Activated naive CD8-positive, alpha-beta T cell (primary cell): ENCODE results near the gene SLC13A5.
A peak's percentile ranks its signal among the peaks of the same experiment; 100 is the strongest.

ENCODE experiments used
- H3K27ac Mint-ChIP-seq: one replicate; pipeline ENCODE4 v1.8.0; 2021; ENCODE audit warnings: mixed read lengths
- H3K27me3 Mint-ChIP-seq: one replicate; pipeline ENCODE4 v1.8.0; 2021; ENCODE audit warnings: mixed read lengths
- H3K36me3 Mint-ChIP-seq: one replicate; pipeline ENCODE4 v1.8.0; 2021; ENCODE audit warnings: mixed read lengths
- H3K4me1 Mint-ChIP-seq: one replicate; pipeline ENCODE4 v1.8.0; 2021; ENCODE audit warnings: low read depth, mixed read lengths
- H3K4me3 Mint-ChIP-seq: one replicate; pipeline ENCODE4 v1.8.0; 2021; ENCODE audit warnings: mild to moderate bottlenecking, mixed read lengths
- H3K9me3 Mint-ChIP-seq: one replicate; pipeline ENCODE4 v1.8.0; 2021; ENCODE audit warnings: low read depth, mixed read lengths

The SLC13A5 gene

DNA sequence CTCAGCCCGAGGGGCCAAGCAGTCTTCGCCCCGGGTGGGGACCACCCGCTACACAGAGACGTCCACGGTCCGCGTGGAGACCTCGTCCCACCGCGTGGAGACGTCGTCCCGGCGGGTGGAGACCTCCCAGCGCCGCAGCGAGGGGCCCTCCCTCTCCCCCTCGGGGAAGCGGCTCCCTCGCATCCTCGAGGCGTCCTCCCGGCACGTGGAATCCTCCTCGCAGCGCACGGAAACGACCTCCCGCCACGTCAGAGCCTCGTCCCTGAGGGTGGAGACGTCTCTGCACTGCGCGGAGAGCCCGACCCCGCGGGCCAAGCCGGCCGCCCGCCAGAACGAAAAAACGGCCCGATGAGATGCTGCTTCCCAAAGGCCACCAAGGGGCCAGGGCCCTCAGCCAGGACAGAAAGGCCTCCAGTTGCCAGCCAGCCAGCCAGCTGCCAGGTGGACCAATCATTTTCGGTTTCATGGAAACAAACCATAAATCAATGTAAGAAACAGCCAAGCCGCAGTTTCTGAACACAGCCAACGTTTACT lies 61.2 kb downstream of the SLC13A5 start:
- H3K4me3 Mint-ChIP-seq: peak overlapping the region; percentile 72
- no peaks in the 10 kb centered on the region for H3K27me3 Mint-ChIP-seq
- H3K9me3 Mint-ChIP-seq: no peaks in the 10 kb centered on the region
- peaks cover 3% of the 10 kb centered on the region for H3K36me3 Mint-ChIP-seq
- no peak overlapping the region for H3K27ac Mint-ChIP-seq
- H3K4me1 Mint-ChIP-seq: peaks cover 60% of the 10 kb centered on the region

DNA sequence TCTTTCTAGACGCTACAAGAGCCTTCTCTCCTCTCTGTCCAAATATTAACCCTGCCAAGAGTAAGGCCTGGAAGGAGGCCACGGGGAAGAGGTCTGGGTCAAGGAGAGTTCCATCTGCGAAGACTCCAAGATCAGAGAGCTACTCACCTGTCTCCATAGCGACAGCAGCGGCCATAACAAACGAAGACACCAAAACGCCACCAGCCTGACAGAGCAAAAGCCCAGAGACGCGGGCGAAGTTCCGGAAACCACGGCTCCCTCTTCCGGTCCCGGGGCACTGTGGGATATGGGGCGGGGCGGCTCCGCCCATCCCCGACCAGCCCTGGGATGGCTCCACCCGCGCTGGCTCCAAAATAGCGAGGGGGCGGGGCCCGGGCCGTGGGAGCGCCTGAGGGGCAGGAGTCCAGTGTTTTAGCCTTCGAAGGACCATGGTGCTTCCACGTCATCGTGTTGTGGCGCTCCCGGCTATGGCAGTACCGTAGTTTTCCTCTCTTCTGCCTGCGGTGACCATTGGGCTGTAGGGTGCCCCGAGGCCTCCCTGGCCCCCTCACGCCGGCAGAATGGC lies 61.7 kb downstream of the SLC13A5 start, which contains the start of the genes C17orf100 and MED31:
C17orf100 (plus strand) TSS at position 409 of the 565 bp plus-strand sequence; CDS start at position 561, 152 bp downstream.
MED31 (minus strand) TSS at position 252 of the 565 bp plus-strand sequence; CDS start at position 175, 77 bp downstream.
- no peaks in the 10 kb centered on the region for H3K9me3 Mint-ChIP-seq
- peak within 1 kb of the TSS; percentile 100 for H3K4me3 Mint-ChIP-seq
- H3K27ac Mint-ChIP-seq: peak within 1 kb of the TSS; percentile 98
- H3K36me3 Mint-ChIP-seq: peaks cover 3% of the 10 kb centered on the region
- no peaks in the 10 kb centered on the region for H3K27me3 Mint-ChIP-seq
- peaks cover 63% of the 10 kb centered on the region for H3K4me1 Mint-ChIP-seq

DNA sequence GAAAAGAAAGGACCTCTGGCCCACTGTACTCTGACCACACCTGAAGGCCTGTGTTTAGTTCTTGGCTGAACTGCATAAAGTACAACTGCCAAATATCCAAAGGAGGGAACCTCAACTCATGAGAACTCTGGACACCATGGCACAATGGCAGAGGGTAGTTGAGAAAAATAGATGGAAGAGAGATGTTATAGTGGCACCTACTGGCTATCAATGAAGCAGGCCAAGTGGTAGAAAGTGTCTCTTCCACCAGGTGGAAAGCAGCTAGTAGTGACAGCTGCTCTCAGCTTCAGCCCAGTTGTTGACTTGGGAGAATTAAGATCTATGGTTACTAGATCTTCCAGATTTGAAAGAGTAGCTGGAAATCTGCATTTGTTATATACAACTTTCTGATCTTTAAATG lies 65.0 kb downstream of the SLC13A5 start:
- Mint-ChIP-seq H3K4me1 (peaks cover 71% of the 10 kb centered on the region), H3K4me3 (peak overlapping the region; percentile 9), H3K36me3 (peaks cover 5% of the 10 kb centered on the region), H3K27ac (peak overlapping the region; percentile 54), H3K9me3 (no peaks in the 10 kb centered on the region), H3K27me3 (no peaks in the 10 kb centered on the region)

DNA sequence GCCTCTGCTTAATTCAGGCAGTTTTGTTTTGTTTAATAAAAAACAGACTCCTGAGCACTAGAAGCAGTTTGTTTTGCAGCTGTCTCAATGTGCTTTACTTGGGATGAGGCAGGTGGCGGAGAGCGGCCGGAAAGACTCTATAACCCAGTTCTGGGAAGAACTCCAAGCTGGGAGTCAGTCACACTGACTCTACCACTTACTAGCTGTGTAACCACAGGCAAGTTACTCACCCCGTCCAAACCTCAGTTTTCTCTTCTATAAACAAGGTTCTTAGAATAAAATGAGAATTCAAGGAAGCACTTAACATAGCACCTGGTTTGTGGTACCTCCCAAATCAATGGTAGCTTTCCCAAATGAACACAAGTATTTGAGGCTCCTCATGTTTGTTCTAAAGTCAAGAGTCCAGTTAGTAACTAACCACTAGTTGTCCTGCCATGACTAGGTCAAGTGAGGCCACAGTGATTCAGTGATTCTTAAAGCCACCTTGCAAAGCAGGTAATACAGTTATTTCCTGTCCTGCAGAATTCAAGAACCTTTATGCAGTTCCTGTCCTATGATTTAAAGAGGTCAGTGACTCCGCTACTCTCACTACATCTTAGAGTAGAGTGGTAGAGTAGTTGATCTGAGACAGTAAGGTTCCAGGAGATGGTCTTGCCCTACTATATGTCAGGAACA lies 69.6 kb downstream of the SLC13A5 start:
- no peaks in the 10 kb centered on the region for H3K9me3 Mint-ChIP-seq
- no peaks in the 10 kb centered on the region for H3K27me3 Mint-ChIP-seq
- peak overlapping the region; percentile 20 for H3K4me3 Mint-ChIP-seq
- H3K36me3 Mint-ChIP-seq: peaks cover 8% of the 10 kb centered on the region
- H3K27ac Mint-ChIP-seq: peak overlapping the region; percentile 75
- H3K4me1 Mint-ChIP-seq: peaks cover 67% of the 10 kb centered on the region

DNA sequence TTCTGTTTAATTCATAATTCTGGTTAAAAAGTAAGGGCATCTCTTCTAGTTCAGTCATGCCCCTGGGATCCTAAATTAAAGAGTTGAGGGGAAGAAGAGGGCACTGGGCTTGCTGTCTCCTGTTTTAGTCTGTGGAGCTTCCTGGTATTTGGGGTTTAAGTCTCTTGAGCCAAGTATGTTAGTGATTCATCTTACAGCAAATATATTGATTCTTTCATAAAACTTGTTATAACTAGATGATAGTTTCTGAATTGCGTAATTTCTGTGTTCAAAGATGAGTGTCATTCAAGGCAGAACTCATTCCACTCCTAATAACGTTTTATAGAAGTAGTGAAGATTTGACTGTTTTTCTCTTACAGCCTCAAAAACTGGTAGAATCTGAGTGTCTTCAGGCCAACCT lies 70.6 kb downstream of the SLC13A5 start:
- Mint-ChIP-seq H3K4me3 (peak overlapping the region; percentile 97), H3K4me1 (peaks cover 64% of the 10 kb centered on the region), H3K27me3 (no peaks in the 10 kb centered on the region), H3K27ac (peak overlapping the region; percentile 75), H3K9me3 (no peaks in the 10 kb centered on the region), H3K36me3 (peaks cover 8% of the 10 kb centered on the region)

DNA sequence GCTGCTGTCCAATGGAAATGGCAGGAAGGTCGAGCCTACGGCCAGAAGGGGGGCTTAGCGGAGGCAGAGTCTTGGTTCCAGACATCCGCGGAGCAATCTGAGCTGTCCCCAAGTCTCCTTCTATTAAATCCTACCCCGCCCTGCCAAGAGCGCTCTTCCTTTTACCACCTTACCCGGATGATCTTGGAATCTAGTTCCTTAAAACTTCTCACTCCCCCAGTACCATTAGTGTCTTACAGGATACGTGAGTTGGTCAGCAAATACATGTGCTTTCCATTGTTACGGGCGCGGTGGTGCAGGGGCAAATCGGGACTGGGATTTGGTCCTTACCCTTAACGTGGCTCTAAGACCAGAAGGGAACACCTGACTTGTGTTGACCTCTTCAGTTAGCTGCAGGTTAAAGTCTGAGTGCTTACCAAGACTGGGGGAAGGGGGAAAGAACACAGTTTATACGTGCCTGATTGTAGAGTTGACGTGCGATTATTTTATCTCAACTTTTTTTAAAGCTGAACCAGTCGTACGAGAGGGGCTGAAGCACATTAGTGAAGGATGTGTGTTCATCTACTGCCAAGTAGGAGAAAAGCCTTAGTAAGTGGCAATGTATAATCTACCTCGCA lies 71.8 kb downstream of the SLC13A5 start:
- peak overlapping the region; percentile 97 for H3K4me3 Mint-ChIP-seq
- peaks cover 8% of the 10 kb centered on the region for H3K36me3 Mint-ChIP-seq
- H3K27me3 Mint-ChIP-seq: no peaks in the 10 kb centered on the region
- H3K27ac Mint-ChIP-seq: peak overlapping the region; percentile 97
- H3K9me3 Mint-ChIP-seq: no peaks in the 10 kb centered on the region
- H3K4me1 Mint-ChIP-seq: peaks cover 56% of the 10 kb centered on the region

DNA sequence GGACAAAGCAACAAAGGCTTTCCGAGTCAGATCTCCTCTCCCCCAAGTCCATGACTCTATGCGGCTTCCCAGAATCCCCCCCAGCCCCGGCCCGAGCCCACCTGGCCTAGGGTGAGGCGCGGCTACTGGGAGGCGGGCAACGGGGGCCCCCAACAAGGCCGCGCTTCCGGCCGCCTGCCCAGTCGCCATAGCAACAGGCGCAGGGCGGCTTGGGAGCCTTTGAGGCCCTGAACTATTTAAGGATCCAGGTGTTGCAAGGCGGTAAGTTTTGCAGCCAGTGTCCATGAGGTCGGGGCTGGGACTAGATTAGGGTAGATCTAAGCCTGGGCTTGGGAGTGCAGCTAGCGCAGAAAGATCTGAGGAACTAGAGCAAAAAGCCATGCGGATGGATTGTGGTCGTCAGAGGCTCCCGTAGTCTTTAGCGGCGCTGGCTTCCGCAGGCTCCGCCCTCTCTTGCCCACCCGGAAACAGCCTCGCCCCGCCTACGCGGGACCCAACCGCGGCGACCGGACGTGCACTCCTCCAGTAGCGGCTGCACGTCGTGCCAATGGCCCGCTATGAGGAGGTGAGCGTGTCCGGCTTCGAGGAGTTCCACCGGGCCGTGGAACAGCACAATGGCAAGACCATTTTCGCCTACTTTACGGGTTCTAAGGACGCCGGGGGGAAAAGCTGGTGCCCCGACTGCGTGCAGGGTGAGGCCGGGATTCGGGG lies 72.5 kb downstream of the SLC13A5 start, which contains the start of the genes KIAA0753 and TXNDC17:
KIAA0753 (minus strand) TSS at position 176 of the 711 bp plus-strand sequence. CDS start 5,608 bp downstream, outside the sequence.
TXNDC17 (plus strand) TSS at position 525 of the 711 bp plus-strand sequence; CDS start at position 548, 23 bp downstream.
- peaks cover 8% of the 10 kb centered on the region for H3K36me3 Mint-ChIP-seq
- peak within 1 kb of the TSS; percentile 97 for H3K27ac Mint-ChIP-seq
- H3K4me3 Mint-ChIP-seq: peak within 1 kb of the TSS; percentile 97
- peaks cover 53% of the 10 kb centered on the region for H3K4me1 Mint-ChIP-seq
- H3K27me3 Mint-ChIP-seq: no peaks in the 10 kb centered on the region
- H3K9me3 Mint-ChIP-seq: no peaks in the 10 kb centered on the region

DNA sequence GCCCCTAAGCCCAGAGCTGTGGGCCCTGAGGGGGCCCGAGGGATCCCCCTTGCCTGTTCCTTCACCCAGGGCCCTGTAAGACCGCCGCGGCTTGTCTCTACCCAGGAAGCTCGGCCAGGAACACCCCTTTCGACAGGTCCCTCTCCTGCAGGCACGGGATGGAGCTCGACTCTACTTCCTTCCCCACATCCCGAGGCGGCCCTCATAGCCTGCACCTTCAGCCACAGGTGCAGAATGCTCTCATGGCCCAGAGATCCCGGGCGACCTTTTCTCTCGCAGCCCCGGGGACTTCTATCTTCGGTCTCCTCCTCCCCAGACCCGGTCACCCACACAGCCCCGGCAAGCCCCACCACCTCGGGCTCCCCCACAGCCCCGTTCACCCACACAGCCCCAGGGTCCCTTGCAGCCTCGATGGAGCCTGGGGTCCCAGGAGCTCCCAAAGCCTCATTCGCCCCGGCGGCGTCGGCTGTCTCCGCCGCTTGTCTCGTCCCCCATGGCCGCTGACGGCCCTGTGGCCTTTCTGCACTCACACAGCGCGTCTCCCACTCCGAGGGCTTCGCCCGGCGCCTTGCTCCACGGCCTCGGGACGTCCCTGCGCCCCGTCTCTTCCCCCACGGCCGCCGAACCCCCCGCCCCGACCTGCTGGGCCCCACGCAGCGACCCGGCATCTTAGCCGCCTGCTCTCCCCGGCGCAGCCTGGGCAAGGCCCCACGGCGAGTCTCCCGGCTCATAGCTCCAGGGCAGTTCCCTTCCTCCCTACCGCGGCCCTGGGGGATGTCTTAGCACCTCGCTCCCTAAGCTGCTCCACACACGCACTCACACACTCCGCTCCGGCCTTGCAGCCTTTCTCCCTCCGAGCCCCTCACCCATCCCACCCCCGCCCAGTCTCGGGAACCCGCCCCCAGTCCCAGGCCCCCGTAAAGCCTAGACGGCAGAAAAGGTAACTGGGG lies 73.3 kb downstream of the SLC13A5 start:
- H3K27me3 Mint-ChIP-seq: no peaks in the 10 kb centered on the region
- peak overlapping the region; percentile 97 for H3K4me3 Mint-ChIP-seq
- H3K36me3 Mint-ChIP-seq: peaks cover 10% of the 10 kb centered on the region
- no peaks in the 10 kb centered on the region for H3K9me3 Mint-ChIP-seq
- peaks cover 49% of the 10 kb centered on the region for H3K4me1 Mint-ChIP-seq
- peak overlapping the region; percentile 97 for H3K27ac Mint-ChIP-seq

DNA sequence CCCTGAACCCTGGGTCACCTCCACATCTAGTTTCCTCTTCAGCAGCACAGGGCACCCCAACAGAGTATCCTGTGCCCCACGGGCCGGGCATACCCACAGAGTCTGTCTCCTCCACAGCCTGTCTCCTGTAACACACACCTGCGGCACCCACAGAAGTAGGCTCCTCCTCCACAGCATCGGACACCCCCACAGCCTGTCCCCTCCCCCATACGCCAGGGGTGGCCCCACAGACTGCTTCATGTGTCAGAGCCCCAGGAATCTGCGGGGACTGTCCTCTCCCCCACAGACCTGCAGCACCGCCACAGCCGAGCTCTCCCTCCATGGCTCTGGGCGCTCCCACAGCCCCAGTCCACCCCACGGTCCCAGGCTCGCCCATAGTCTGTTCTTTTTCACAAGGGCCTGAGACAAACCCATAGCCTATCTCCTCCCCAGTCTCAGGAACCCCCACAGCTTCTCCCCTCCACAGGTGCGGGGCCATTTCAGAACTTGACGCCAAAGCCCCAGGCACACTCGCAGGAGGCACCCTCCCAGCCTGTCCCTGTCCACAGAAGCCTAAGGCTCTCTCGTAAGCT lies 74.1 kb downstream of the SLC13A5 start:
- Mint-ChIP-seq H3K4me3 (peak overlapping the region; percentile 97), H3K27me3 (no peaks in the 10 kb centered on the region), H3K36me3 (peaks cover 7% of the 10 kb centered on the region), H3K9me3 (no peaks in the 10 kb centered on the region), H3K27ac (peak overlapping the region; percentile 58), H3K4me1 (peaks cover 42% of the 10 kb centered on the region)

DNA sequence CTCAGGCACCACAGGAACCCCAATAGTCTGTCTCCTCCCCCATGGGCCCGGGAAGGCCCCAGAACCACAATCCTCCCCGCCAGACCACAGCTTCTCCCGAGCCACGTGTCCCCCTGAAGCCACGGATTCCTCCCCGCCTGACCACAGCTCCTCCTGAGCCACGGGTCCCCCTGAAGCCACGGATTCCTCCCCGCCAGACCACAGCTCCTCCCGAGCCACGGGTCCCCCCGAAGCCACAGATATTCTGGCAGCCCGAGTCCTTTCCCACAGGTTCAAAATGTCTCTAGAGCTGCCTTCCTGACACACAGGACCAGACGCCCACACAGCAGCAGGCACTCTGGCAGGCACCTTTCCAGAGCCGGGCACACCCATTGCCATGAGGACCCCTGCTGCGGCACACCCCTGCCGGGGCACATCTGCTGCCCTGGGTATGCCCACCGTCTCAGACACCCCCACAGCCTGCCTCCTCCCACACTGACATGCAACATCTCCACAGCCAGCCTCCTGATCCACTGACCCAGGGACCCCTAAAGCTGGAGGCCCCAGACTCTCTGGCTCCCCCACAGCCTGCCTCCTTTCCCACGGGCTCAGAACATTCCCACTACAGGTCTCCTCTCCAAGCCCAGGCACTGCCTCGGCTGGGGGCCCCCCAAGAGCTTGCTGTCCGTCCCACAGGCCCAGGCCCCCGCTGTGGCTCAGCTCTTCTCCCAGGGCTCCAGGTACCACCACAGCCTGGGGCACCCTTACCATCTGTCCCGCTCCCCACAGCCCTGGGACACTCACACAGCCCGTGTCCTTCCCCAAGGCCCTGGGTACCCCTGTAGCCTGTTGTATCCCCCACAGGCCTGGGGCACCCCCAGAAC lies 74.9 kb downstream of the SLC13A5 start:
- peaks cover 14% of the 10 kb centered on the region for H3K36me3 Mint-ChIP-seq
- peaks cover 35% of the 10 kb centered on the region for H3K4me1 Mint-ChIP-seq
- H3K27me3 Mint-ChIP-seq: no peaks in the 10 kb centered on the region
- no peak overlapping the region for H3K27ac Mint-ChIP-seq
- no peaks in the 10 kb centered on the region for H3K9me3 Mint-ChIP-seq
- H3K4me3 Mint-ChIP-seq: peak overlapping the region; percentile 59

DNA sequence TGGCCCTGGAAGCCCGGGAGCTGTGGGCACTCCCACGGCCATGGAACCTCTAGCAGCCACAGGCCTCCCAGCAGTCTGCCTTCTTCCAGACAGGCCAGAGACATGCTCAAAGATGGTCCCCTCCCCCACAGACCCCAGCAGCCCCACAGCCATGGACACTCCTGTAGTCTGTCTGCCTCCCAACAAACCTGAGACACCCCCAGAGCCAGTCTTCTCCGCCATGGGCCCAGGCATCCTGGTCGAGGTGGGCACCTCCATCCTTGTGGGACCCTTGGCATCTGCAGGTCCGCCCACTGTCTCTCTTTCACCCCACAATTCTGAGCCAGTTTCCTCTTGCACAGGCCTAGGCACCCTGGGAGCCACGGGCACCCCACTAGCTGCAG lies 75.7 kb downstream of the SLC13A5 start:
- Mint-ChIP-seq H3K4me3 (no peak overlapping the region), H3K36me3 (peaks cover 18% of the 10 kb centered on the region), H3K9me3 (no peaks in the 10 kb centered on the region), H3K27ac (no peak overlapping the region), H3K27me3 (no peaks in the 10 kb centered on the region), H3K4me1 (peaks cover 33% of the 10 kb centered on the region)

DNA sequence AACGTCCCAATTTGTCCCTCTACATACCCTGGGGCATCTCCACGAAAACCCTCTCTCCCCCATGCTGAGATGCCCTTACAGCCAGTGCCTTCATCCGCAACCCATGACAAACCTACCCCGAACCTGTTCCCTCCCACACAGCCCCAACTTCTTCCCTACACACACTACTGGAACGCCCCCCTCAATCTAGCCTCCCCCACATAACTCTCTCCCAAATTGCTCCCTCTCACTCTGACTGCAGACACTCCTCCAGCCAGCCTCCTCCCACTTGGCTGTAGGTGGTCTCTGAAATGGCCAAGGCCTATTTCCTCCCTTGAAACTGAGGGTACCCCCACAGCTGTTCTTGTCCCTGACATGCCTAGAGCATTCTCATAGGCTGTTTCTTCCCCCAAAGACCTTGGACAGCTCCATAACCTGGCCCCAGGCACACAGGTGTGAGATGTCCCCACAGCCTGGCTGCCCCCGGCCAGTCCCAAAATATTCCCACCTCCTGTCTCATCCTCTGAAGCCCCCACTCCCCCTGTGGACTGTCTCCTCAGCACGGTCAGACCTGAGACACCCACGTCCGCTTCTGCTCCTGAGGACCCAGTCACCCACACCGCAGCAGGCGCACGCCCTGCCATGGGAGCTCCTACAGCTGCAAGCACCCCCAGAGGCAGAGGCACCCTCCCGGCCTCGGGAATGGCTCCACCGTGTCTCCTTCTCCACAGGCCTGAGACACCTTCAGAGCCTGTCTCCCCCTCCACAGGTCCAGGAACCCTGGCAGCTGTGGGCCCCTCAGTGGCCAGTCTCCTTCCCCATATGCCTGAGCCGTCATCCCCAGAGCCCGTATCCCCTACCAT lies 76.3 kb downstream of the SLC13A5 start:
- H3K27ac Mint-ChIP-seq: no peak overlapping the region
- peaks cover 18% of the 10 kb centered on the region for H3K36me3 Mint-ChIP-seq

More for the DNA sequence above, 76.3 kb downstream of the SLC13A5 start:
- H3K4me1 Mint-ChIP-seq: peaks cover 28% of the 10 kb centered on the region
- H3K27me3 Mint-ChIP-seq: no peaks in the 10 kb centered on the region
- no peaks in the 10 kb centered on the region for H3K9me3 Mint-ChIP-seq
- H3K4me3 Mint-ChIP-seq: no peak overlapping the region
